HUDEP-2 (cell line): Measurements from ENCODE around the gene RHBDD2.
A peak's percentile ranks its signal among the peaks of the same experiment; 100 is the strongest.
"Not testable (repeated sequence)": the region's sequence is repeated elsewhere in the genome, so short reads cannot be mapped to it uniquely, and the experiment has no call there.

Source experiments
- DNase-seq, 76 experiments: peaks; one replicate each; lab custom pipeline; 2025; ENCODE audit not compliant: unreplicated experiment in 76 of 76; lab: John Stamatoyannopoulos, UW

The RHBDD2 gene

DNA sequence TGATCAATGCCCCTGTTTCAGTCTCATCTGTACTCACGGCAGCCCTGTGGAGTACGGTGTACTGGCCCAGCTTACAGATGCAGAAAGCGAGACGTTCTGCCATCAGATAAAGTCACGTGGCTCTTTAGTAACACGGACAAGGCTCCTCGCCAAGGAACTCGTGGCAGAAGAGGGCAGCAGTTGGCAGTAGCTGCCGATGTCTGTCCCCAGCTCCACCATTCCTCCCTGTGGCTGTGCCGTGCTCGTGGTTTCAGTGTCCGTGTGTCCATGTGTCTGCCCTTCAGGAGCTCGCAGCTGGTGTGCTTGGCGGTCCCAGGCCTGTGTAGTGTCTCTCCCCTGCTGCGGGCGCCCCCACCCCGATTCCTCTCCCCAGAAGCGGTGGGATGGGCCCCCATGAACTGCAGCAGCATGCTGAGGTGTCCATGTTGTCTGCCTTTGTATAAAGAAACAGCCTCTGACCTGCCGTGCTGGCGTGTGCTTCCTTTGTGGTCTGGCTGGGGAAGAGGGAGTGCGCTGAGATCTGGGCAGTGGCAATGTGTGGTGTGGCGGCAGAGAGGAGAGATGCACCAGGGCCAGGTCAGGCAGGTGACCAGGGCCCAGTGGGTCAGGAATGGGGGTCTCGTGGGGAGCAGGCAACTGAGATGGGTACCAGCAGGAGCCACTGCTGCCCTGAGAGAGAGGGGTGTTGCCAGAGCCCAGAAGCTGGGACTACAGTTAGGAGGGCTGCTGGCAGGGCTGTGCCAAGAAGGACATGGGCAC, 9.8 kb downstream of the RHBDD2 start:
- peak in 43 of 76 experiments; percentile 4 to 66 (median 30) for DNase-seq

DNA sequence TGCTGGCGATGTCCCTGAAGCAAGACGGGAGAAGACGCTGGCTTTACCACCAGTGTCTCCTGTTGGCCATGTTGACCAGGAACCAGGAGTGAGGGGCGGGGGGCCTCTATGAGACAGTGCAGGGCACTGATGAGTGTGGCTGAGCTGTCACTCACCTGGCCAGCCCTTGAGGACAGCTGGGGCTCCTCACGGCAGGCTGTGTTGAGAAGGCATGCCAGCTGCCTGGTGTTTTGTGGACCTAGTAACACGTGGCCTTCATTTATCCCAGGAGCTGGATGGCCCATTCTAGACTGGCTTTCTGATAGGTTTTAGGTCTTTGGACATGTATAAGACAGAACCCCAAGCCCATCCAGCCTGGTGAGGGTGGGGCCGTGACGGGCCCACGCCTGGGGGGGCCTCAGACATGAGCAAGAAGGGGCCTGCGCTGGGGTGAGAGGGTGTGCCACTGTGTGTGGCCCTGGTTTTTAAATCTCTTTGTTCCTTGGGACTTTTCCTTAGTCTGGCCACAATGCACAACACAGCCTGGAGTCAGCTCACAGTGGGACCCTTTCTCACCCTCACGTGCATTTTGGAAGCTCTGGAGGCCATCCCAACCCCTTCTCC, 10.5 kb downstream of the RHBDD2 start:
- DNase-seq, result no peak

DNA sequence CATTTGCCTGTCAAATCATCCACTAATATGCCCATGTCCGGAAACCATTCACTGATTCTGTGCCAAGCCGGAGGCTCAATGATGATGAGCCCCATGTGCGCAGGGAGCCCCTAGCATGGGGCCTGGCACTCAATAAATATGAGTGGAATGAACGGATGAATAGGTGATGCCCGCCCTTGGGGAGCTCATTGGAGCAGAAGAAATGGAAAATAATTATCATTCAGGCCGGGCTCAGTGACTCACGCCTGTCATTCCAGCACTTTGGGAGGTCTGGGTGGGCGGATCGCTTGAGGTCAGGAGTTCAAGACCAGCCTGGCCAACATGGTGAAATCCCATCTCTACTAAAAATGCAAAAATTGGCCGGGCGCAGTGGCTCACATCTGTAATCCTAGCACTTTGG, 11.0 kb downstream of the RHBDD2 start:
- no peak for DNase-seq

DNA sequence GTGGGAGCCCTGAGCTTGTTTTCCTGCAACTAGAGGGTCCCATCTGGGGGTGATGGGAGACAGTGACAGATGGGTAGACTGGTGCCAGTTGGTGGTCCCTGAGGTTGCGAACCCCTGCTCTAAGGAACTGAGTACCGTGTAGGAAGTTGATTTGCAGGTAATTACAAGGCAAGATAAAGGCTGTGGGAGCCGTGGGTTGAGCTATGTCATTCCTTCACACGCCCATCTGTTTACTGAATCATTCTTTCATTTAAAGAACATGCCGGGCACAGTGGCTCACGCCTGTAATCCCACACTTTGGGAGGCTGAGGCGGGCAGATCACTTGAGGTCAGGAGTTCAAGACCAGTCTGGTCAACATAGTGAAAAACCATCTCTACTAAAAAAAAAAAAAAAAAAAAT, 12.4 kb downstream of the RHBDD2 start:
- not testable (repeated sequence) for DNase-seq

DNA sequence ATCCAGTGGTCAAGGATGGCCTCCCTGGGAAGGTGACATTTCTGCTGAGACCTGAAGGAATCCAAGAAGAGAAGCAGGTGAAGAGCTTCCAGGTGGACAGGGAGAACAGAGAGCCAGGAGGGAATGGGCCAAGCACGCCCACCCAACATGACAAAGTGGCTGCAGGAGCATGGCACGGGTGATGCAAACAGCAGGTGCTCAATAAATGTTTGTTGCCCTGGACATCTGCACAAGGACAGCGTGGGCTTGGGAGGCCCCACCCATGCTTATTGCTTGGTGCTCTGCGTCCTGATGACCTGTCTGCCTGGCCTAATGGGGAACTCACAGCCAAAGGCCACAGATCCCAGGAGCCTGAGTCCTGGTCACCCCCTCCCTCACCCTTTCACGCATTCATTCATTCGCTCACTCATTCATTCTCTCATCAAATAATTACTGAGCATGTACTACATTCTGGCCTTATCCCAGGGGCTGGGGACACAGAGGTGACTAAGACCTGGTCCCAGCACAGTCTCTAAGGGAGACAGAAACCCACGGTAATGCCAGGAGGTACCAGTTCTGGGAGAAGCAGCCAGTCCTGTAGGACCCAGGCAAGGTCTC, 13.1 kb downstream of the RHBDD2 start:
- no peak for DNase-seq

DNA sequence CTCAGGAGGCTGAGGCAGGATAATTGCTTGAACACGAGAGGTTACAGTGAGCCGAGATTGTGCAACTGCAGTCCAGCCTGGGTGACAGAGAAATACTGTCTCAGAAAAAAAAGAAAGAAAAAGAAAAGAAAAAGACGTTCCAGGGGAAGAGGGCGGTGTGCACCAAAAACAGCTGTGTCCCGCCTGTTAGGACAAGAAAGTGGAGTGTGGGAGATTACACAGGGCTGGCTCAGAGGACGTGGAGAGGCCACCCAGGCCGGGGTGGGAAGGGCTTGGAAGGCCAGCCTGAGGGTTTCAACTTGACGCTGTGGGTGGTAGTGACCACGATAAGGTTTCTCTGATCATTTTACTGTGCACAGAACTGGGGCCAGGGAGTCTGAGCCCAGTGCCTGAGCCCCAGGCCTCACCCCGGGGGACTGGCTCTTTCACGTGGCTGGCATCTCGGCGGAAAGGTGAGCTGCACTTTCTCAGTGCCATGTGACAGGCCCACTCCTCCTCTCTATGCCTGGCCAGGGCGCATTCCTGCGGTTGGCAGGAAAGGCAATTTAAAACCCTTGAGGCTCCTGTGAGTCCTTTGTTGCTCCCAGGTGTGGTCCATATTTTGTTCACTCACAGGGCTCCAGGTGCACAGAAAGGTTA, 13.9 kb downstream of the RHBDD2 start:
- DNase-seq, result no peak

DNA sequence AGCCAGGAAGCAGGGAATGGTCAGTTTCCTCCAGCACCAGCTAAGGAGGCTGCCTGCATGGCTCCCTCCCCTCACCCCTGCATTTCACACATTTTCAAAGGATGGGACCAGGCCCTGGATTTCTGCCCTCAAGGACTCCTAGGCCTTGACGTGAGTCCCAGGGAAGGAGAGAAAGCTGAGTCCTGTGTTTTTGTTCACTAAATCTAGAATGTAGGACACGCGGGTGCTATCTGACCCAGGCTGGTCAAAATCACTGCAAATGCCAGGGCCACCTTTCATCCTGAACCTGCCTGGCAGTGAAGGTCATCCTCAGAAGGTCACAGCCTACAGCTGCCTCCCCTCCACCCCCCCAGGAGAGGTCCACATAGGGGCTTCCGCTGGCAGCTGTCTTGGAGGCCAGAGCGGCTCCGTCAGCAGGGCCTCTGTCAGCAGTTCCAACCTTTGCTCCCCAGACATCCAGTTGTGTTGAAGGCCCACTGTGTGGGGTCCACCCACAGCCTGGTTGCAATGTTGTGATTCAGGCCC, 18.0 kb downstream of the RHBDD2 start:
- no peak for DNase-seq

DNA sequence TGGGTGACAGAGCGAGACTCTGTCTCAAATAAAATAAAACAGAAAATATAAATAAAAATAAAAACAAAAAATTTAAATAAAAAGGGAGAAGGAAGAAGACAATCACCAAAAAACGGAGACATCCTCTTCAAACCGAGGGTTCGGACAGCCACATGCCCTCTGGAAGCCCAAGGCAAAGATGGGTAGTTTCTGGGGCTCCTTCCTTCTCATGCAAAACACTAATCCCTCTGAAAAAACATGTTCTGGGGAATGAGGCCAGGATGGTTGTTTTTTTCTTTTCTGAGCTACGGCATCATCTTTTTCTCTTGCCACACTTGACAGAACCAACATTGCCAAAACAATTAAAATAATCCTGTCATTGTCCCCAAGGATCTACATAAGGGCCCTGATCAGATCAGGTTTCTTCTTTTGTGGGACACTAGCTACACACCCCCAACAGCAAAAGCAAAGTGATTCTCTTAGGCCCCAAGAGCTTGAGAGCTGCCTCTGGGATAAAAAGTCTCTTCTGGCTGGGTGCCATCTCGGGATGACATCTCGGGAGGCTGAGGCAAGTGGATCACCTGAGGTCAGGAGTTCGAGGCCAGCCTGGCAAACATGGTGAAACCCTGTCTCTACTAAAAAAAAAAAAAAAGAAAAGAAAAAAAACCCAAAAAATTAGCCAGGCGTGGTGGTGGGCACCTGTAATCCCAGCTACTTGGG, 21.9 kb downstream of the RHBDD2 start:
- no peak for DNase-seq

DNA sequence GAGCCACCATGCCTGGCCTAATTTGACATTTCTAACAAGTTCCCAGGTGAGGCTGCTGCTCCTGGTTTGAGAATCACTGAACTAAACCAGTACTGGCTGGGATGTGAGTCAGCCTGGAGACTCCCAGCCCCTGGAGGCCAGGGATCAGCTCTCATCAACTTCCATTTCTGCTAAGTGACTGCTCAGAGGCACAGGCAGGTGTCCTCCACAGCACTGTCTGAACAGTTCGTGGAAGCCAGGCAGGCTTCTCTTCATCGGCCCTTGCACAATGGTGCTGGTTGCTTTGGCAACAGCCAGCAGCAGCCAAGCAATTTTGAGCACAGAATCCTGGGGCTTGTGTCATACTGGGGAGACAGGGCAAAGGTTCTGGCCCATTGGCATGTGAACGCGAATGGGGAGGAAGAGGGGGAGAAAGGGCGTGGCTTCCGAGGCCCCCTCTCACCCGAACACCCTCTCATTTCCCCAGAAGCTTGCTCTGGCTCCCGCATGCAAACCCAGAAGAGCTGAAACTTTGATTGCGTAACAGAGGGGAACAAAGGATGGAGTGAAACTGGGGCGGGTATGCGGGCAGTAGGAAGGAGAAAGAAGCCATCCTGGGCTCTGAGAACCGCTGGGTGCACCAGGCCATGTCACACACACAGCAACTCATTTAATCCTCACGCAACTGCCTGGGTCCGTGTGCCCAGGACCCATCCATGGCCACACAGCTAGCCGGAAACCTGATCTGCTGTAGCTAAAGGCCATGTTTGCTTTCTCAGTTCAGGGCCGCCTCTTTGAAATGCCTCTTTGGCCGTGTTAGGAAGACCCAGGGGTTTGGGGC, 27.2 kb downstream of the RHBDD2 start:
- DNase-seq, result no peak

DNA sequence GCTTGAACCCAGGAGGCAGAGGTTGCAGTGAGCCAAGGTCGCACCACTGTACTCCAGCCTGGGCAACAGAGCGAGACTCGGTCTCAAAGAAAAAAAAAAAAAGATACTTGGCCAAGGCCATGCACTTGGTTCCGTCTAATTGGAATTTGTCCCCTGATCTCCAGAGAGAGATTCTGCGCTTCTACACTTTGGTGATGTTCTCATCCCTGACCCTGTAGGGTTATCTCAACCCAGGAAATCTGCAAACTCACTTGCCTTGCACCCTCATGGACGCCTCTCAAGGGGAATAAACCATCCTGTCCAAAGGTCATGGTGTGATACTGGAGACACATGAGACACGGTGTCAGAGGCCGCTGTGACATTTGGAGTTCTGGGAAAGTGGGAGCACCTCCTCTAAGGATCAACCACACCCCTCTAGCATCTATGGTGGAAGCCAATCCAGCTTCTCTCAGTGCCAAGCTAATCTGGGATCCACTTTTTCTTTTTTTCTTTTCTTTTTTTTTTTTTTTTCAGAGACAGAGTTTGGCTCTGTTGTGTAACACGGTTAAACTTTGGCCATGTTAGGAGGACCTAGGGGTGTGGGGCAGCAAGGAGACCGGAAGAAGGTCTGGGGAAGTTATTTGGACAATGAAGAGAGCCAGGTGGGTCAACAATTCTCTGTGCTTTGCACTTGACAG, 28.3 kb downstream of the RHBDD2 start:
- no peak for DNase-seq

DNA sequence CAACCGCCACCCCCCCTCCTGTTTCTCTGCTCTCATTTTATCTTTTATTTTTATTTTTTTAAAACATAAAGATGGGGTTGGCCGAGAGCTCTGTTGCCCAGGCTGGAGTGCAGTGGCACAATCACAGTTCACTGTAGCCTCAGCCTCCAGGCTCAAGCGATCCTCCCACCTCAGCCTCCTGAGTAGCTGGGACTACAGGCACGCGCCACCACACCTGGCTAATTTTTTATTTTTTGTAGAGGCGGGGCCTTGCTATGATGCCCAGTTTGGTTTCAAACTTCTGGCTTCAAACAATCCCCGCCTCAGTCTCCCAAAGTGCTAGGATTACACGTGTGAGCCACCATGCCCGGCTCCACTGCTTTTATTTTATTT, 28.8 kb downstream of the RHBDD2 start:
- DNase-seq, result not testable (repeated sequence)

DNA sequence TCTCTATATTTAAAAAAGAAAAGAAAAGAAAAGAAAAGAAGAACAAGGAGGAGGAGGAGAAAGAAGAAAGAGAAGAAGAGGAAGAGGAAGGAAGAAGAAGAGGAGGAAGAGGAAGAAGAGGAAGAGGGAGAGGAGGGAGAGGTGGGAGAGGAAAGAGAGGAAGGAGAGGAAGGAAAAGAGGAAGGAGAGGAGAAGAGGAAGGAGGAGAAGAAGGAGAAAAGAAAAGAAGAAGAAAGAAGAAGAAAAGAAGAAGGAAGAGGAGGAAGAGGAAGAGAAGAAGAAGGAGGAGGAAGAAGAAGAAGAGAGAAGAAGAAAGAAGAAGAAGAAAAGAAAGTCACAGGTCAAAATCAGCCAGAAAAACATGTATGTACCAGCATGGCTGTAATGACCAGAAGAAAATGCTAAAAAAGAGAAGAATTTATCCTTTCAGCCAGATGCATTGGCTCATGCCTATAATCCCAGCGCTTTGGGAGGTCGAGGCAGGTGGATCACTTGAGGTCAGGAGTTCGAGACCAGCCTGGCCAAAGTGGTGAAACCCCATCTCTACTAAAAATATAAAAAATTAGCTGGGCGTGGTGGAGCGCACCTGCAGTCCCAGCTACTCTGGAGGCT, 30.8 kb downstream of the RHBDD2 start:
- no peak for DNase-seq

DNA sequence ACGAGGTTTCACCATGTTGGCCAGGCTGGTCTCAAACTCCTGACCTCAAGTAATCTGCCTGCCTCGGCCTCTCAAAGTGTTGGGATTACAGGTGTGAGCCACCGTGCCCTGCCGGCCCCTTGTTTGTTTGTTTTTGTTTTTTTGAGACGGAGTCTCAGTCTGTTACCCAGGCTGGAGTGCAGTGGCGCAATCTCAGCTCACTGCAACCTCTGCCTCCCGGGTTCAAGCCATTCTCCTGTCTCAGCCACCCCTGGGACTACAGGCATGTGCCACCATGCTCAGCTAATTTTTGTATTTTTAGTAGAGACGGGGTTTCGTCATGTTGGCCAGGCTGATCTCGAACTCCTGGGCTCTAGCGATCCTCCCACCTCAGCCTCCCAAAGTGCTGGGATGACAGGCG, 32.4 kb downstream of the RHBDD2 start:
- not testable (repeated sequence) for DNase-seq

DNA sequence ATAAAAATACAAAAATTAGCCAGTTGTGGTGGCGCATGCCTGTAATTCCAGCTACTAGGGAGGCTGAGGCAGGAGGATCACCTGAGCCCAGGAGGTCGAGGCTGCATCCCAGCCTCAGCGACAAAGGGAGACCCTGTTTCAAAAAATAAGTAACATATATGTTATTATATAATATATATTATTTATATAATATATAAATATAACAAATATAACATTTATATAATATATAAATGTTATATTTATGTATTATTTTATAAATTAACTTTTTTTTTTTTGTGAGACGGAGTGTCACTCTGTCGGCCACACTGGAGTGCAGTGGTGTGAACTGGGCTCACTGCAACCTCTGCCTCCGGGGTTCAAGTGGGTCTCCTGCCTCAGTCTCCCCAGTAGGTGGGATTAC, 34.6 kb downstream of the RHBDD2 start:
- no peak for DNase-seq

DNA sequence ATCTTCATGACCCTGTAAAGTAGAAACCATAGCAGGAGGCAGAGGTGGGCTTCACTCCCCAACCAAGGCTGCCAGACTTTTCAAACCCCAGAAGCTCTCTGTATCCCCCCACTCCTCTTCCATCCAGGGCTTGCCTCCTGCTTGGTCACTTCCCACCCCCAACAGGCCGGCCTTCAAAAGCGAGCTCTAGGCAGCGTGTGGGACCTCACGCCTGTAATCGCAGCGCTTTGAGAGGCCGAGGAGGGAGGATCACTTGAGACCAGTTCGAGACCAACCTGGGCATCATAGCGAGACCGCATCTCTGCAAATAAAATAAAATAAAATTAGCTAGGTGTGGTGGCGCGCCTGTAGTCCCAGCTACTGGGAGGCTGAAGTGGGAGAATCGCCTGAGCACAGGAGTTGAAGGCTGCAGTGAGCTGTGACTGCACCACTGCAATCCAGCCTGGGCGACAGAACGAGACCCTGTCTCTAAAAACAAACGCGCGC, 35.4 kb downstream of the RHBDD2 start:
- DNase-seq, result peak in 1 of 76 experiments; percentile 31

DNA sequence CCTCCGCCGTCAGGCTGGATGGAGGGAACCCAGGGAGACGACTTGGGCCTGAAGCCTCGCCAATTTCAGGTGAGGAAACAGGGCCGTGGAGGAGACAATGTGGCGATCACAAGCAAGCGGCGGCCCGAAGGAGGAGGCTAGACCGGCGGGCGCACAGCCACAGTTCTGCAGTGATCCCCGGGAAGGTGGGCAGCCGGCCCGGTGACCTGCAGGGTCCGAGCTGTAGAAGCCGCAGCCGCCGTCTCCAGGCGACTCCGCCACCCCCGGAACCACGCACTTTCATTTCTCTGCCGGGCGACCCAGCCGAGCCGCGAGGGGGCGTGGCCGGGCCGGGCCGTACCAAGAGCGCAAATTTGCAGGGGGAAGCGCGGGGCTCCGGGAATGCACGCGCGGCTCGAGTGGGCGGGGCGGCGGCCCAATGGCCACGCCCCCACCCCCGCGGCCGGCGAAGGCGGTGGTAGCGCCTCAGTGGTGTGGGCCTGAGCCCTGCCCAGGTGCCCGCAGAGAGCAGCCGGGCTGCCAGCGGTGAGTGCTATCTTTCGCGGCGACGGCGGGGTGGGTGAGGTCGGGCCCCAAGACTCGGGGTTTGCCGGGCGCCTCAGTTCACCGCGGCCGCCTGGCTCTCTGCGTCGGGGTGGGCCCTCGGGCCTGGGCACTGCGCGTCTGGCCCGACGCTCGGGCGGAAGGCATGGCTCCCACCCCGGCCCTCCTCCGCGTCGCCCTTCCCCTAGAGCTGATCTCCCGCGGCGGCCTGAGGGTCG, 36.0 kb downstream of the RHBDD2 start, which contains the start of gene POR:
POR (plus strand) TSS at position 501 of the 761 bp plus-strand sequence. CDS start 38,847 bp downstream, outside the sequence.
- peak; percentile 16 to 96 (median 88) for DNase-seq

DNA sequence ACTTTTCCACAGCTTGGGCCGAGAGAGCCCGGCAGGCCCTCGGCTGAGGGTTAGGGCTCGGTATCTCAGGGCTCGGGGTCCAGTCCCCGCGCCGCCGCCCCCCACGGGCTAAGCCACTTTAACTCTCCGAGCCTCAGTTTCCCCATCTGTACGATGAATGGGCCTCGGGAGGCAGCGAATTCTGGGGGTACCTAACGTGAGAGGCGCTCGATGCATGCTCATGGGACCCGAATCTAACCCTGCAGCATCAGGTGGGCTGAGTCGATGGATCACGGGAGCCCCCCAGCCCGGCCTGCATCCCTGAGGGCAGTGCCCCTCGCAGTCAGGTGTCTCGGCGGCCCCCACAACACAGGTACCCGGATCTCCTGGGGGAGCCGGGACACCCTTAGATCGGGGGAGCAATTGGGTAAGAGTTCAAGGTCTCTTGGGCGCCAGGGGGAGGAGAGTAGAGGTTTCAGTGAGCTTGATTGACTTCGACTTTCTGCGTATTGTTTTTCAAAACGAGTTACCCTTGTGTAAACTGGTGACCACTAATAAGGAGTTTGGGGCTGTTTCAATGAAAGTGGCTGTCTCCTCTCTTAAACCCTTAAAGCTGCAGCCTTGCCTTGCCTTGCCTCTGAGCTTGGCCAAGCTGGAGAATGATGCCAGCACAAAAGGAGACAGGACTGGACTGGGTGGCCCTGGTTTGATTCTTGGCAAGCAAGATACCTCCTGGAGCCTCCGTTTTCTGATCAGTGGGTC, 36.8 kb downstream of the RHBDD2 start:
- DNase-seq, result peak in 2 of 76 experiments; percentile 4 to 21
